IMR-90 (cell line): ENCODE measurements around the gene RRP7A.

Experiments
- CEBPB ChIP-seq: IDR thresholded peaks from 2 replicates; pipeline ENCODE4 v1.6.1; 2012; ENCODE audit warnings: low read depth, low read length, improper control_type of control experiment
- CHD1 ChIP-seq: IDR thresholded peaks from 2 replicates; pipeline ENCODE4 v1.6.1; 2012; ENCODE audit warnings: low read depth, low read length, improper control_type of control experiment
- CTCF ChIP-seq: conservative IDR thresholded peaks from 2 replicates; pipeline ENCODE4 v1.5.1; 2012; ENCODE audit warnings: mild to moderate bottlenecking, low read depth, low read length, improper control_type of control experiment
- POLR2A ChIP-seq: IDR thresholded peaks from 2 replicates; pipeline ENCODE4 v1.6.1; 2012; ENCODE audit warnings: mild to moderate bottlenecking, low read depth, low read length
- RAD21 ChIP-seq: IDR thresholded peaks from 2 replicates; pipeline ENCODE4 v1.6.1; 2012; ENCODE audit warnings: low read length, improper control_type of control experiment
- RCOR1 ChIP-seq: IDR thresholded peaks from 2 replicates; pipeline ENCODE4 v1.6.1; 2012; ENCODE audit warnings: mild to moderate bottlenecking, low read length, improper control_type of control experiment; ENCODE audit not compliant: insufficient replicate concordance
- RFX5 ChIP-seq: IDR thresholded peaks from 2 replicates; pipeline ENCODE4 v1.8.0; 2012; ENCODE audit warnings: low read depth, mild to moderate bottlenecking, low read length, moderate library complexity

- TF ChIP-seq CTCF (no peak), CHD1 (no peak), RFX5 (no peak), POLR2A (no peak), RAD21 (no peak), CEBPB (no peak), RCOR1 (no peak)
These were observed 44.5 kb downstream of the RRP7A start for GRCh38 chr22:42475122-42475521.
